Vagina (tissue), 2 donors: ENCODE data around the gene CEP120. TPM values are rescaled to one million over a fixed set of nuclear protein-coding genes. Genes with fewer than 3 reads are reported as not detected.
A peak's percentile ranks its signal among the peaks of the same experiment; 100 is the strongest.

Experiments used
- DNase-seq, 2 donors: peaks; one replicate each; pipeline ENCODE4 v3.0.0-alpha.2; 2017; ENCODE audit errors: extremely low spot score in 2 of 2
- H3K27ac ChIP-seq: fragments of 200-600 bp; sonication (generic); one replicate; pipeline ENCODE4 v1.5.1; 2019
- H3K27me3 ChIP-seq: fragments of 200-600 bp; sonication (generic); one replicate; pipeline ENCODE4 v1.5.1; 2019
- H3K36me3 ChIP-seq, 2 donors: fragments of 200-600 bp; sonication (generic); one replicate each; pipeline ENCODE4 v1.5.1; 2017 to 2019
- H3K4me1 ChIP-seq: fragments of 200-600 bp; sonication (generic); one replicate; pipeline ENCODE4 v1.5.1; 2019
- H3K4me3 ChIP-seq, 2 donors: fragments of 200-600 bp; sonication (generic); 1 replicate in 1 of 2; 2 replicates in 1 of 2; pipeline ENCODE4 v1.5.1; 2016 to 2019
- H3K9me3 ChIP-seq: fragments of 200-600 bp; sonication (generic); one replicate; pipeline ENCODE4 v1.5.1; 2019
- CTCF ChIP-seq, 3 experiments: fragments of 450-650 bp in 2 of 3; fragments of 200-600 bp in 1 of 3; sonication (generic) in 1 of 3; IDR thresholded peaks; one replicate each; pipeline ENCODE4 v1.5.1; 2017 to 2019; ENCODE audit warnings: antibody characterized with exemption in 3 of 3, mild to moderate bottlenecking in 2 of 3, moderate library complexity in 2 of 3
- POLR2A ChIP-seq, 2 donors: fragments of 450-650 bp; IDR thresholded peaks; one replicate each; pipeline ENCODE4 v1.6.1; 2017; ENCODE audit warnings: antibody characterized with exemption in 2 of 2, mild to moderate bottlenecking in 2 of 2, moderate library complexity in 2 of 2
- POLR2AphosphoS5 ChIP-seq, 2 donors: sonication (generic); formaldehyde crosslinking; IDR thresholded peaks; one replicate each; pipeline ENCODE4 v1.9.0; 2017; ENCODE audit warnings: antibody characterized with exemption in 2 of 2, mild to moderate bottlenecking in 2 of 2, low read depth in 1 of 2; ENCODE audit not compliant: insufficient read depth in 1 of 2
- intact Hi-C: fragments of 100-400 bp; cut with DNase I; formaldehyde crosslinking; loops from one replicate; pipeline ENCODE4 v1.15.1; 2023
- total RNA-seq: library from RNA; depleted of rRNA; stranded (reverse); fragments of >200 nt; gene quantifications from one replicate; pipeline ENCODE4 v1.2.3, GENCODE V29; 2016

CEP120 gene
- total RNA-seq, 1 donor from 2014 or later, result 16.9 TPM

- DNase-seq, result no peak
- TF ChIP-seq POLR2A (IDR thresholded peaks at IDR 0.05), result no peak
- TF ChIP-seq CTCF (IDR thresholded peaks at IDR 0.05), result no peak
- no peak for TF ChIP-seq POLR2AphosphoS5 (IDR thresholded peaks at IDR 0.05; ENCODE audit: insufficient read depth in 1 of 2, low read depth in 1 of 2)
- no peaks in the 10 kb centered on the region for H3K4me1 ChIP-seq
- H3K27me3 ChIP-seq, result no peaks in the 10 kb centered on the region
- intact Hi-C loops, result no loop called here
- no peak overlapping the region for H3K4me3 ChIP-seq
- H3K9me3 ChIP-seq, result no peaks in the 10 kb centered on the region
- H3K27ac ChIP-seq, result no peak overlapping the region
- peaks cover 0 to 43% of the 10 kb centered on the region in 2 donors for H3K36me3 ChIP-seq
These were observed 41.0 kb downstream of the CEP120 start for GRCh38 chr5:123382252-123382651.

- no peak for DNase-seq
- TF ChIP-seq POLR2A (IDR thresholded peaks at IDR 0.05) (no peak), POLR2AphosphoS5 (IDR thresholded peaks at IDR 0.05; ENCODE audit: insufficient read depth in 1 of 2, low read depth in 1 of 2) (no peak), CTCF (IDR thresholded peaks at IDR 0.05) (peak in 1 of 3 experiments; percentile 32)
- Histone ChIP-seq H3K27me3 (no peaks in the 10 kb centered on the region), H3K36me3 (peaks cover 0 to 23% of the 10 kb centered on the region in 2 donors), H3K27ac (no peak overlapping the region), H3K4me1 (no peaks in the 10 kb centered on the region), H3K9me3 (no peaks in the 10 kb centered on the region), H3K4me3 (no peak overlapping the region)
- intact Hi-C loops, result no loop called here
These were observed 51.5 kb downstream of the CEP120 start for GRCh38 chr5:123371575-123372179.

- Histone ChIP-seq H3K4me1 (peaks cover 11% of the 10 kb centered on the region), H3K4me3 (no peak overlapping the region), H3K36me3 (peaks cover 0 to 7% of the 10 kb centered on the region in 2 donors), H3K27me3 (no peaks in the 10 kb centered on the region), H3K27ac (no peak overlapping the region), H3K9me3 (no peaks in the 10 kb centered on the region)
- no peak for DNase-seq
- TF ChIP-seq CTCF (IDR thresholded peaks at IDR 0.05), result no peak
- no peak for TF ChIP-seq POLR2AphosphoS5 (IDR thresholded peaks at IDR 0.05; ENCODE audit: insufficient read depth in 1 of 2, low read depth in 1 of 2)
- no peak for TF ChIP-seq POLR2A (IDR thresholded peaks at IDR 0.05)
- intact Hi-C loops, result no loop called here
These were observed 53.7 kb downstream of the CEP120 start for GRCh38 chr5:123369371-123369968.

- intact Hi-C loops, result no loop called here
- H3K4me1 ChIP-seq, result peaks cover 11% of the 10 kb centered on the region
- no peak overlapping the region for H3K4me3 ChIP-seq
- TF ChIP-seq POLR2AphosphoS5 (IDR thresholded peaks at IDR 0.05; ENCODE audit: insufficient read depth in 1 of 2, low read depth in 1 of 2), result no peak
- no peak for TF ChIP-seq CTCF (IDR thresholded peaks at IDR 0.05)
- TF ChIP-seq POLR2A (IDR thresholded peaks at IDR 0.05), result no peak
- no peak for DNase-seq
- no peaks in the 10 kb centered on the region for H3K9me3 ChIP-seq
- no peak overlapping the region for H3K27ac ChIP-seq
- no peaks in the 10 kb centered on the region for H3K36me3 ChIP-seq
- H3K27me3 ChIP-seq, result no peaks in the 10 kb centered on the region
These were observed 55.5 kb downstream of the CEP120 start for GRCh38 chr5:123367739-123368138.

GRCh38 chr5:123365156-123365555 lies 58.0 kb downstream of the CEP120 start:
- peaks cover 11% of the 10 kb centered on the region for H3K4me1 ChIP-seq
- no peaks in the 10 kb centered on the region for H3K9me3 ChIP-seq
- DNase-seq, result no peak
- no peak overlapping the region for H3K4me3 ChIP-seq
- H3K36me3 ChIP-seq, result no peaks in the 10 kb centered on the region
- no peak overlapping the region for H3K27ac ChIP-seq
- no peak for TF ChIP-seq CTCF (IDR thresholded peaks at IDR 0.05)
- TF ChIP-seq POLR2A (IDR thresholded peaks at IDR 0.05), result no peak
- TF ChIP-seq POLR2AphosphoS5 (IDR thresholded peaks at IDR 0.05; ENCODE audit: insufficient read depth in 1 of 2, low read depth in 1 of 2), result no peak
- intact Hi-C loops, result no loop called here
- no peaks in the 10 kb centered on the region for H3K27me3 ChIP-seq
